Activated CD8-positive, alpha-beta memory T cell treated with anti-CD3 and anti-CD28 coated beads, Interleukin-2, amount 10 ng/mL, durations not matched to agents 7 days and 5 days (primary cell): Measurements from ENCODE around the gene MALT1. TPM values are rescaled to one million over a fixed set of nuclear protein-coding genes. Genes with fewer than 3 reads are reported as not detected.
A peak's percentile ranks its signal among the peaks of the same experiment; 100 is the strongest.
"Not testable (repeated sequence)": the region's sequence is repeated elsewhere in the genome, so short reads cannot be mapped to it uniquely, and the experiment has no call there.

Experiments used
- ATAC-seq: fragments of 150-1000 bp; cut with Tn5 transposase; one replicate; pipeline ENCODE4 v1.10.0; 2021; ENCODE audit warnings: moderate library complexity
- CTCF ChIA-PET: fragments of 350-600 bp; sonication (Branson Sonifier 250); formaldehyde crosslinking; loops from one replicate; lab custom pipeline; 2021; ENCODE audit warnings: antibody characterized with exemption; lab: Charles Lee
- DNase-seq: peaks from one replicate; pipeline ENCODE4 v3.0.0-alpha.2; 2020
- H3K27ac Mint-ChIP-seq: one replicate; pipeline ENCODE4 v1.8.0; 2021; ENCODE audit warnings: mild to moderate bottlenecking, mixed read lengths
- H3K27me3 Mint-ChIP-seq: one replicate; pipeline ENCODE4 v1.8.0; 2021; ENCODE audit warnings: mixed read lengths
- H3K36me3 Mint-ChIP-seq: one replicate; pipeline ENCODE4 v1.8.0; 2021; ENCODE audit warnings: mild to moderate bottlenecking, mixed read lengths
- H3K4me1 Mint-ChIP-seq: one replicate; pipeline ENCODE4 v1.8.0; 2021; ENCODE audit warnings: mixed read lengths
- H3K4me3 Mint-ChIP-seq: one replicate; pipeline ENCODE4 v1.8.0; 2021; ENCODE audit warnings: mild to moderate bottlenecking, moderate library complexity, mixed read lengths
- H3K9me3 Mint-ChIP-seq: one replicate; pipeline ENCODE4 v1.8.0; 2022; ENCODE audit warnings: low read depth, mixed read lengths
- total RNA-seq, 2 experiments: library from RNA; stranded (reverse); gene quantifications; one replicate each; pipeline ENCODE4 v1.2.3, GENCODE V29; 2021

MALT1 gene
- total RNA-seq, 2 experiments from 2014 or later = 30.3 to 31.6 TPM

GRCh38 chr18:58640428-58640805, 30.8 kb upstream of the MALT1 start:
- ATAC-seq = no peak
- peaks cover 8% of the 10 kb centered on the region for H3K4me1 Mint-ChIP-seq
- CTCF ChIA-PET = interaction anchor here (1.3 kb wide), 1 partner anchor 123 kb away, joined by 4 read pairs; no protein-coding TSS in a partner anchor

GRCh38 chr18:58640891-58641610, 30.2 kb upstream of the MALT1 start:
- CTCF ChIA-PET = interaction anchor here (1.3 kb wide), 1 partner anchor 123 kb away, joined by 4 read pairs; no protein-coding TSS in a partner anchor
- DNase-seq = no peak
- H3K36me3 Mint-ChIP-seq = peaks cover under 1% of the 10 kb centered on the region
- no peaks in the 10 kb centered on the region for H3K27me3 Mint-ChIP-seq
- H3K9me3 Mint-ChIP-seq = no peaks in the 10 kb centered on the region
- ATAC-seq = no peak
- peaks cover 1% of the 10 kb centered on the region for H3K4me1 Mint-ChIP-seq
- H3K27ac Mint-ChIP-seq = no peak overlapping the region
- no peak overlapping the region for H3K4me3 Mint-ChIP-seq

More at GRCh38 chr18:58640428-58640805, 30.8 kb upstream of the MALT1 start:
- H3K4me3 Mint-ChIP-seq = no peak overlapping the region
- no peaks in the 10 kb centered on the region for H3K27me3 Mint-ChIP-seq
- no peak for DNase-seq
- peaks cover 2% of the 10 kb centered on the region for H3K36me3 Mint-ChIP-seq
- H3K27ac Mint-ChIP-seq = no peak overlapping the region
- no peaks in the 10 kb centered on the region for H3K9me3 Mint-ChIP-seq

GRCh38 chr18:58643557-58643956, 27.7 kb upstream of the MALT1 start:
- CTCF ChIA-PET = not testable (repeated sequence)

GRCh38 chr18:58645398-58645797, 25.9 kb upstream of the MALT1 start:
- CTCF ChIA-PET = no interaction called here
- no peak overlapping the region for H3K4me3 Mint-ChIP-seq
- peaks cover 10% of the 10 kb centered on the region for H3K4me1 Mint-ChIP-seq
- peaks cover 2% of the 10 kb centered on the region for H3K27me3 Mint-ChIP-seq
- ATAC-seq (no peak), DNase-seq (no peak)
- H3K9me3 Mint-ChIP-seq = no peaks in the 10 kb centered on the region
- H3K36me3 Mint-ChIP-seq = peaks cover 4% of the 10 kb centered on the region
- no peak overlapping the region for H3K27ac Mint-ChIP-seq

More at GRCh38 chr18:58643557-58643956, 27.7 kb upstream of the MALT1 start:
- DNase-seq, H3K27me3 Mint-ChIP-seq, H3K36me3 Mint-ChIP-seq, H3K4me3 Mint-ChIP-seq, H3K4me1 Mint-ChIP-seq, ATAC-seq, H3K27ac Mint-ChIP-seq, H3K9me3 Mint-ChIP-seq: not testable (repeated sequence)

- ATAC-seq = no peak
- H3K9me3 Mint-ChIP-seq = no peaks in the 10 kb centered on the region
- H3K4me1 Mint-ChIP-seq = peaks cover 16% of the 10 kb centered on the region
- H3K27me3 Mint-ChIP-seq = peaks cover 2% of the 10 kb centered on the region
- peaks cover 4% of the 10 kb centered on the region for H3K36me3 Mint-ChIP-seq
- H3K4me3 Mint-ChIP-seq = no peak overlapping the region
- CTCF ChIA-PET = no interaction called here
- H3K27ac Mint-ChIP-seq = no peak overlapping the region
- no peak for DNase-seq
Observed at GRCh38 chr18:58646334-58646862, 24.9 kb upstream of the MALT1 start.

- CTCF ChIA-PET = no interaction called here
Observed at GRCh38 chr18:58649966-58650816, 21.1 kb upstream of the MALT1 start.

GRCh38 chr18:58650830-58651229, 20.4 kb upstream of the MALT1 start:
- H3K9me3 Mint-ChIP-seq, H3K27ac Mint-ChIP-seq, H3K4me3 Mint-ChIP-seq, H3K27me3 Mint-ChIP-seq, CTCF ChIA-PET, ATAC-seq, DNase-seq: not testable (repeated sequence)
- Mint-ChIP-seq H3K4me1 (peaks cover 33% of the 10 kb centered on the region), H3K36me3 (peaks cover 17% of the 10 kb centered on the region)

More at GRCh38 chr18:58649966-58650816, 21.1 kb upstream of the MALT1 start:
- Mint-ChIP-seq H3K4me3 (no peak overlapping the region), H3K9me3 (peaks cover 2% of the 10 kb centered on the region), H3K27ac (no peak overlapping the region), H3K27me3 (peaks cover 2% of the 10 kb centered on the region), H3K36me3 (peaks cover 15% of the 10 kb centered on the region), H3K4me1 (peaks cover 33% of the 10 kb centered on the region)
- DNase-seq = peak; percentile 52
- ATAC-seq = peak; percentile 57

GRCh38 chr18:58653144-58653722, 18.0 kb upstream of the MALT1 start:
- CTCF ChIA-PET, H3K27me3 Mint-ChIP-seq, DNase-seq, H3K9me3 Mint-ChIP-seq, H3K4me3 Mint-ChIP-seq, ATAC-seq, H3K27ac Mint-ChIP-seq: not testable (repeated sequence)
- Mint-ChIP-seq H3K36me3 (peaks cover 18% of the 10 kb centered on the region), H3K4me1 (peaks cover 44% of the 10 kb centered on the region)

- ATAC-seq (no peak), DNase-seq (no peak)
- no peak overlapping the region for H3K27ac Mint-ChIP-seq
- peaks cover 46% of the 10 kb centered on the region for H3K4me1 Mint-ChIP-seq
- CTCF ChIA-PET = no interaction called here
- no peak overlapping the region for H3K4me3 Mint-ChIP-seq
- peaks cover 2% of the 10 kb centered on the region for H3K9me3 Mint-ChIP-seq
- H3K36me3 Mint-ChIP-seq = peaks cover 18% of the 10 kb centered on the region
- H3K27me3 Mint-ChIP-seq = no peaks in the 10 kb centered on the region
Observed at GRCh38 chr18:58653814-58654509, 17.3 kb upstream of the MALT1 start.

GRCh38 chr18:58654896-58655614, 16.2 kb upstream of the MALT1 start:
- no peak for ATAC-seq
- Mint-ChIP-seq H3K4me1 (peaks cover 39% of the 10 kb centered on the region), H3K36me3 (peaks cover 17% of the 10 kb centered on the region), H3K27me3 (no peaks in the 10 kb centered on the region), H3K27ac (no peak overlapping the region), H3K4me3 (no peak overlapping the region), H3K9me3 (peaks cover 2% of the 10 kb centered on the region)
- DNase-seq = no peak
- CTCF ChIA-PET = interaction anchor here (1.7 kb wide), 1 partner anchor 16 kb away, joined by 6 read pairs; the partner anchor contains the start of gene MALT1

GRCh38 chr18:58657081-58657480, 14.2 kb upstream of the MALT1 start:
- Mint-ChIP-seq H3K9me3 (peaks cover 2% of the 10 kb centered on the region), H3K4me3 (no peak overlapping the region), H3K4me1 (peaks cover 30% of the 10 kb centered on the region), H3K27me3 (no peaks in the 10 kb centered on the region), H3K27ac (no peak overlapping the region), H3K36me3 (peaks cover 16% of the 10 kb centered on the region)
- DNase-seq = no peak
- ATAC-seq = no peak
- CTCF ChIA-PET = interaction anchor here (1.5 to 1.7 kb wide), 2 partner anchors 43 to 107 kb away, joined by 3 to 5 read pairs; no protein-coding TSS in a partner anchor

GRCh38 chr18:58657494-58657893, 13.8 kb upstream of the MALT1 start:
- no peak overlapping the region for H3K4me3 Mint-ChIP-seq
- H3K9me3 Mint-ChIP-seq = peaks cover 2% of the 10 kb centered on the region
- peaks cover 16% of the 10 kb centered on the region for H3K36me3 Mint-ChIP-seq
- H3K4me1 Mint-ChIP-seq = peaks cover 30% of the 10 kb centered on the region
- CTCF ChIA-PET = interaction anchor here (1.5 to 5.1 kb wide), 3 partner anchors 13 to 107 kb away, joined by 3 to 32 read pairs (median 5); partner anchors contain the start of gene MALT1
- H3K27me3 Mint-ChIP-seq = no peaks in the 10 kb centered on the region
- DNase-seq (no peak), ATAC-seq (no peak)
- peak overlapping the region; percentile 89 for H3K27ac Mint-ChIP-seq
